Endodermal cell (in vitro differentiated cells): Measurements from ENCODE around the gene CCDC15. TPM values are rescaled to one million over a fixed set of nuclear protein-coding genes. Genes with fewer than 3 reads are reported as not detected.

Experiments used
- DNase-seq: peaks from one replicate; pipeline ENCODE4 v3.0.0-alpha.2; 2017
- H3K27ac ChIP-seq: 2 replicates; pipeline ENCODE4 v1.5.1; 2013; ENCODE audit warnings: mild to moderate bottlenecking, low read depth, low read length, moderate library complexity
- H3K27me3 ChIP-seq: 2 replicates; pipeline ENCODE4 v1.6.1; 2013; ENCODE audit warnings: mild to moderate bottlenecking, low read length, moderate library complexity; ENCODE audit not compliant: insufficient read depth, control insufficient read depth, poor library complexity, severe bottlenecking
- H3K36me3 ChIP-seq: 2 replicates; pipeline ENCODE4 v1.7.0; 2013; ENCODE audit warnings: mild to moderate bottlenecking, low read length, moderate library complexity; ENCODE audit not compliant: control insufficient read depth, insufficient read depth
- H3K4me1 ChIP-seq: one replicate; pipeline ENCODE4 v1.7.0; 2013; ENCODE audit warnings: low read length; ENCODE audit not compliant: control insufficient read depth, insufficient read depth
- H3K4me3 ChIP-seq: 2 replicates; pipeline ENCODE4 v1.5.1; 2013; ENCODE audit warnings: mild to moderate bottlenecking, low read length, moderate library complexity
- H3K9ac ChIP-seq: 2 replicates; pipeline ENCODE4 v1.6.1; 2013; ENCODE audit warnings: mild to moderate bottlenecking, low read length, moderate library complexity; ENCODE audit not compliant: poor library complexity, severe bottlenecking; ENCODE audit errors: extremely low read depth
- H3K9me3 ChIP-seq: 2 replicates; pipeline ENCODE4 v1.6.1; 2013; ENCODE audit warnings: mild to moderate bottlenecking, low read length, moderate library complexity; ENCODE audit not compliant: control insufficient read depth
- H3K27ac Mint-ChIP-seq: 2 replicates; pipeline ENCODE4 v1.8.0; 2020; ENCODE audit warnings: mixed read lengths
- H3K27me3 Mint-ChIP-seq: 2 replicates; pipeline ENCODE4 v1.8.0; 2021; ENCODE audit warnings: mild to moderate bottlenecking, mixed read lengths; ENCODE audit not compliant: insufficient read depth
- H3K36me3 Mint-ChIP-seq: 2 replicates; pipeline ENCODE4 v1.8.0; 2020; ENCODE audit warnings: low read depth, mixed read lengths
- H3K4me1 Mint-ChIP-seq: 2 replicates; pipeline ENCODE4 v1.8.0; 2020; ENCODE audit warnings: mixed read lengths
- H3K4me3 Mint-ChIP-seq: 2 replicates; pipeline ENCODE4 v1.8.0; 2020; ENCODE audit warnings: mild to moderate bottlenecking, moderate library complexity, mixed read lengths
- H3K9me3 Mint-ChIP-seq: 2 replicates; pipeline ENCODE4 v1.8.0; 2020; ENCODE audit warnings: mild to moderate bottlenecking, mixed read lengths
- WGBS, 2 experiments: methylation state at CpG; one replicate each; pipeline versions ENCODE4 v1.1.5 to v1.1.7; 2013; ENCODE audit warnings: missing lambda C conversion rate in 2 of 2, mixed read lengths in 1 of 2; ENCODE audit not compliant: insufficient coverage in 1 of 2, insufficient read length in 1 of 2; 5-methylcytosine and 5-hydroxymethylcytosine counted together
- total RNA-seq, 2 donors: library from RNA; stranded (reverse); fragmentation: NEBNext Ultra II Directional in 1 of 2; extraction: Animal tissue kit (Norgen Biotek cat#: 25700) in 1 of 2; gene quantifications; 2 replicates in 1 of 2; 3 replicates in 1 of 2; pipeline ENCODE4 v1.2.1, GENCODE V29; 2021
- TF ChIP-seq, protein P1 (sequence below): fragments of 200-600 bp; sonication (generic); conservative IDR thresholded peaks from 2 replicates; pipeline ENCODE4 v1.5.0; 2021; ENCODE audit warnings: antibody characterized with exemption, mild to moderate bottlenecking

CCDC15 gene
- total RNA-seq, 2 donors from 2014 or later = 3.3 TPM

DNA sequence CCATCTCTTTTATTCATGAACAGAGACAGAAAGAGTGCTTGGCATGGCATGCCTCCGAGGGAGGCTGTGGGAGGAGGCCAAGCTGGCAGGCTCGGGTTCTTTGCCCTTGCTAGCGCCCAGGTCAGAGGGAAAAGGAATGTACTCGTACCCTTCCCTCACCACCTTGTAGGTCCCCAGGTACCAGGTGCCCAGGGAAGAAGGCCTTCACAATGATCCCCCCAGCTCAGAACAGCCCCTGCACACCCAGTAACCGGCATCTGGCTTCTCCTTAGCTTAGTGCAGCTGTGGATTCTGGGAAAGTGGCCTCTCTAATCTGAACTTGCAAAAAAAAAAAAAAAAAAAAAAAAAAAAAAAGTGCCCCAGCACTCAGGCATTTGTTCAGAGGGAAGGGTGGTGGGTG is 33.6 kb upstream of the CCDC15 start:
- WGBS, 2 experiments = 83 to 90% methylated on average over 2 to 5 of the region's 5 CpGs
- no peaks in the 10 kb centered on the region for H3K36me3 ChIP-seq
- TF ChIP-seq, protein P1, sequence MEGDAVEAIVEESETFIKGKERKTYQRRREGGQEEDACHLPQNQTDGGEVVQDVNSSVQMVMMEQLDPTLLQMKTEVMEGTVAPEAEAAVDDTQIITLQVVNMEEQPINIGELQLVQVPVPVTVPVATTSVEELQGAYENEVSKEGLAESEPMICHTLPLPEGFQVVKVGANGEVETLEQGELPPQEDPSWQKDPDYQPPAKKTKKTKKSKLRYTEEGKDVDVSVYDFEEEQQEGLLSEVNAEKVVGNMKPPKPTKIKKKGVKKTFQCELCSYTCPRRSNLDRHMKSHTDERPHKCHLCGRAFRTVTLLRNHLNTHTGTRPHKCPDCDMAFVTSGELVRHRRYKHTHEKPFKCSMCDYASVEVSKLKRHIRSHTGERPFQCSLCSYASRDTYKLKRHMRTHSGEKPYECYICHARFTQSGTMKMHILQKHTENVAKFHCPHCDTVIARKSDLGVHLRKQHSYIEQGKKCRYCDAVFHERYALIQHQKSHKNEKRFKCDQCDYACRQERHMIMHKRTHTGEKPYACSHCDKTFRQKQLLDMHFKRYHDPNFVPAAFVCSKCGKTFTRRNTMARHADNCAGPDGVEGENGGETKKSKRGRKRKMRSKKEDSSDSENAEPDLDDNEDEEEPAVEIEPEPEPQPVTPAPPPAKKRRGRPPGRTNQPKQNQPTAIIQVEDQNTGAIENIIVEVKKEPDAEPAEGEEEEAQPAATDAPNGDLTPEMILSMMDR = no peak
- Mint-ChIP-seq H3K36me3 (no peaks in the 10 kb centered on the region), H3K9me3 (no peaks in the 10 kb centered on the region), H3K27me3 (peaks cover 91% of the 10 kb centered on the region), H3K4me1 (no peaks in the 10 kb centered on the region), H3K4me3 (peak overlapping the region; percentile 49), H3K27ac (no peak overlapping the region)
- H3K9me3 ChIP-seq = no peaks in the 10 kb centered on the region
- peaks cover 52% of the 10 kb centered on the region for H3K27me3 ChIP-seq
- H3K27ac ChIP-seq = no peak overlapping the region
- H3K4me3 ChIP-seq = peak overlapping the region; percentile 71
- no peaks in the 10 kb centered on the region for H3K4me1 ChIP-seq
- DNase-seq = no peak
- H3K9ac ChIP-seq = no peak overlapping the region

DNA sequence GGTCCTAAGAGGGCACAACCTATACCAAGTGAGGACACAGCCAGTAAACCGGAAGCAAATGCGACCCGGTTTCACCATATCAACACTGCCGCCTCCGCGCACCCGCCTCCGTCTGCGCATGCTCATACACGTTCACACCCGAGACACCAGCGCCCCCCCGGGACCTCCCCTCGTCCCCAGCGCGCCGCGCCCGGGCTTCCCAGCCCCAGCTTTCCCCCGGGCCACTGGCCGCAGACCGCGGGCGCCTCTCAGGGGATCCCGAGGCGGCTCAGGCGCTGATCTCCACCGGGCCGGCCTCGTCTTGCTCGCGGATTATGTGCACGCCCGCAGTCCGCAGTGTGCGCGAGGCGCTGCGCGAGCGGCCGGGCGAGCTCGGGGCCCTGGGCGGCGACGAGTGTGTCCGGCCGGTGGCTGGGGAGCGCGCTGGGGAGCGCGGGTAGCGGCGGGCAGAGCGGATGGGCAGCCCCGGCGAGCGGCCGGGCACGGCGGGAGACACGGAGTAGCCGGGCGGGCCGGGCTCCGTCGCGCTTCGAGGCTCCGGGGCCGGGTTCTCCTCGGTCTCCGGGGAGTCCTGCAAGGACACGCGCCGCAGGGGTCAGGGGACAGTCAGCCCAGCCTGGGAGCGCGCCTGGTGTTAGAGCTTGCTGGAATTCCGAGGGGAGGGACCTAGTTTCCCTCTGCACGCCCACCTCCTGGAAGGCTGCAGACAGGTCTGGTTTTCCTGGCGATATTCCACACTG is 33.0 kb upstream of the CCDC15 start:
- H3K27ac Mint-ChIP-seq = no peak overlapping the region
- DNase-seq = peak; percentile 93
- H3K4me3 Mint-ChIP-seq = peak overlapping the region; percentile 49
- H3K9me3 Mint-ChIP-seq = no peaks in the 10 kb centered on the region
- Histone ChIP-seq H3K36me3 (no peaks in the 10 kb centered on the region), H3K4me3 (peak overlapping the region; percentile 71), H3K27me3 (peaks cover 52% of the 10 kb centered on the region), H3K9ac (peak overlapping the region; percentile 20), H3K4me1 (no peaks in the 10 kb centered on the region), H3K27ac (no peak overlapping the region), H3K9me3 (no peaks in the 10 kb centered on the region)
- H3K36me3 Mint-ChIP-seq = no peaks in the 10 kb centered on the region
- H3K4me1 Mint-ChIP-seq = no peaks in the 10 kb centered on the region
- TF ChIP-seq, protein P1 = no peak
- H3K27me3 Mint-ChIP-seq = peaks cover 86% of the 10 kb centered on the region
- 7 to 11% methylated on average over 4 to 82 of the region's 82 CpGs for WGBS, 2 experiments

DNA sequence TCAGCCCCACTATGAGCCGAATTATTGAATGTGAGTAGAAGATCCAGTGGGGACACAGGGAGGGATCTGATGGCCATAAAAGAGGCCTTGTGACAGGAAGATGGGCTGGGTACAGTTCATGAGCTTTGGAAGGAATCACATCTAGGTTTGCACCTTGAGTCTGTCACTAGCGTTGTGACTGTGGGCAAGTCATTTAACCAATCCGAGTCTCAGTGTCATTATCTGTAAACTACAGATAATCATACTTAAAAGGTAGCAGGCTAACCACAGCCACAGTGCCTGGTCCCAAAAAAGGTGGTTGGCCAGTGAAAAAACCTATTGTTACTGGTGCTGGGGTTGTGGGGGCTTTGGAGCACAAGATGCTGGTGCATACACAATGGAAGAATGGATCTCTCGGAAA is 31.2 kb upstream of the CCDC15 start:
- H3K27me3 ChIP-seq = peaks cover 52% of the 10 kb centered on the region
- DNase-seq = no peak
- no peaks in the 10 kb centered on the region for H3K4me1 ChIP-seq
- H3K9ac ChIP-seq = no peak overlapping the region
- no peak overlapping the region for H3K4me3 Mint-ChIP-seq
- H3K9me3 ChIP-seq = no peaks in the 10 kb centered on the region
- peaks cover 73% of the 10 kb centered on the region for H3K27me3 Mint-ChIP-seq
- no peaks in the 10 kb centered on the region for H3K36me3 Mint-ChIP-seq
- H3K27ac Mint-ChIP-seq = no peak overlapping the region
- H3K9me3 Mint-ChIP-seq = no peaks in the 10 kb centered on the region
- H3K4me1 Mint-ChIP-seq = no peaks in the 10 kb centered on the region
- no peaks in the 10 kb centered on the region for H3K36me3 ChIP-seq
- 91 to 94% methylated on average over 3 to 4 of the region's 4 CpGs for WGBS, 2 experiments
- no peak overlapping the region for H3K27ac ChIP-seq
- TF ChIP-seq, protein P1 = no peak
- no peak overlapping the region for H3K4me3 ChIP-seq
